Measurements from ENCODE around the gene RRP12. TPM values are rescaled to one million over a fixed set of nuclear protein-coding genes. Genes with fewer than 3 reads are reported as not detected.
A peak's percentile ranks its signal among the peaks of the same experiment; 100 is the strongest.
"Not testable (repeated sequence)": the region's sequence is repeated elsewhere in the genome, so short reads cannot be mapped to it uniquely, and the experiment has no call there.

Gene RRP12
- total RNA-seq, 1 donor from 2014 or later, result 15.1 TPM

DNA sequence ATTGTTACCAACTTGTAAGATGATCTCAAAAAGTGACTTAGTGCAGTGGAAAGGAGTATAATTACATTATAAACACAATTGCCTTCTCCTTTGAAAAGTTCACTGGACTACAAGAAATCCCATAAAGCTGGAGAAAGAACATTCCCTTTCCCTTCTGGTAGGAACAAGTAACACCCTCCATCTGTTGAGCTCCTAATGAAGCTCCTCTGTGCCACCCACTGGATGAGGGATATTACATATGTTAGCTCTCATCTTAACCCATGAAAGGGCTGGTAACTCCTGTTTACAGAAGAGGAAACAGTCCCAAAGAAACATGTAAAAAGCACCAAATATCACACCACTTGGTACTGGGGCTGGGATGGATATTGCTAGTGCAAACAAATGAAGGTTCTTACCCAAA, 32.9 kb upstream of the RRP12 start:
- Histone ChIP-seq H3K36me3 (ENCODE audit: control insufficient read depth in 3 of 3, insufficient read depth in 3 of 3, low read length in 3 of 3) (peaks cover 33 to 59% (median 53%) of the 10 kb centered on the region in 3 donors), H3K27me3 (ENCODE audit: control insufficient read depth in 3 of 3, insufficient read depth in 3 of 3, low read length in 3 of 3) (no peaks in the 10 kb centered on the region), H3K9ac (ENCODE audit: low read depth in 1 of 3, low read length in 3 of 3) (no peak overlapping the region), H3K27ac (ENCODE audit: low read depth, low read length) (no peak overlapping the region), H3K9me3 (ENCODE audit: control insufficient read depth in 3 of 3, low read length in 3 of 3) (no peaks in the 10 kb centered on the region), H3K4me1 (ENCODE audit: control insufficient read depth in 3 of 3, insufficient read depth in 3 of 3, low read length in 3 of 3) (no peaks in the 10 kb centered on the region), H3K4me3 (ENCODE audit: low read length in 3 of 3) (no peak overlapping the region)

DNA sequence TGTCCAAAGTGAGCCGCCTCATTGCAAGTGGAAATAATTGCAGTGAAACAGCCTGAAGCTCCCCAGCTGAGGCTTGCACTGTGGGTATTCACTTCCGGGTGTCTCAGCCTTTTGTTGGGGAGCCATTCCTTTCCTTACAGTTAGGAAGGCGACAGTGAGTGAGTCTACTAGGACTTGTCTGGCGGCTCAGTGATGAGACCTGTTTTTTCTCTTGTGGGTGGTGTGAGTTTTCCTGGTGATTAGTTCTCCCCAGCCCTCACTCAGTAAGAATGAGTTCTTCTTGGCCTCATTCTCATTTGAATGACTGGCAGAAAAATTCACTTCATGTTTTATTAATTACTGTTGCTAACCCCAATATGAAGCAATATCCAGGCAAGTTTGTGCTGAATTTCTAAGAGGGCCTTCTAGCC, 27.4 kb upstream of the RRP12 start:
- no peaks in the 10 kb centered on the region for H3K27me3 ChIP-seq (ENCODE audit: control insufficient read depth in 3 of 3, insufficient read depth in 3 of 3, low read length in 3 of 3)
- H3K9ac ChIP-seq (ENCODE audit: low read depth in 1 of 3, low read length in 3 of 3), result peak overlapping the region in 1 of 3 donors; percentile 20
- peaks cover 11 to 14% (median 12%) of the 10 kb centered on the region in 3 donors for H3K4me1 ChIP-seq (ENCODE audit: control insufficient read depth in 3 of 3, insufficient read depth in 3 of 3, low read length in 3 of 3)

DNA sequence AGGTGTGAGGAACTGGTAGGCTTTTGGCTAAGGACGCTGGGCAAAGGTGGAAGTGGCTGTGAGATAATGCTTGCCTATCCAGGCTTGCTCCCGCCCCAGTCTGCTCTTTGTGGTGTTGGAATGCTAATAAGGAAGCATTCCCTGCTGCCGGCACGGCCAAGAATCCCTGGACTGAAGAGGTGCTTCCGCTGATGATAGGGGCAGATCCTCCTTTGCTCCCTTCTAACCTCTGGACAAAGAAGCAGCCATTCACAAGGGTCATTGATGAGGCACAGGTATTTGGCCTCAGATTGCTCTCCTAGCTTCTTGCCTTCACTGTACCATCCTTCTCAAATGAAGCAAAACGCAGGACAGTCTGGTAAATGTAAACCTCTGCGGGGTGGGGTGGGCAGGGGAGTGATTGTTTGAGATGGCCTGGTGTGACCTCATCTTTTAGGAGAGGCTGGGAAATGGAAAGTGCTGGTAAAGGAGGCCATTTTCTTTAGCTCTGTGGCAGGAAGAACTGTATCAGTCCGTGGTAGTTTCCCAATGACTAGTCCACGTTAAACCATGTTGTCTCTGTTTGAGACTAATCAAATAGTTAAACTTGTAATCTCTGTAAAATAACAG, 26.5 kb upstream of the RRP12 start:
- Histone ChIP-seq H3K9ac (ENCODE audit: low read depth in 1 of 3, low read length in 3 of 3) (peak overlapping the region; percentile 57 to 69 (median 64)), H3K27ac (ENCODE audit: low read depth, low read length) (peak overlapping the region; percentile 41), H3K4me3 (ENCODE audit: low read length in 3 of 3) (peak overlapping the region; percentile 68 to 94 (median 89)), H3K27me3 (ENCODE audit: control insufficient read depth in 3 of 3, insufficient read depth in 3 of 3, low read length in 3 of 3) (no peaks in the 10 kb centered on the region), H3K9me3 (ENCODE audit: control insufficient read depth in 3 of 3, low read length in 3 of 3) (no peaks in the 10 kb centered on the region), H3K4me1 (ENCODE audit: control insufficient read depth in 3 of 3, insufficient read depth in 3 of 3, low read length in 3 of 3) (peaks cover 11 to 14% (median 12%) of the 10 kb centered on the region in 3 donors), H3K36me3 (ENCODE audit: control insufficient read depth in 3 of 3, insufficient read depth in 3 of 3, low read length in 3 of 3) (peaks cover 15 to 34% (median 19%) of the 10 kb centered on the region in 3 donors)

More for the DNA sequence above, 27.4 kb upstream of the RRP12 start:
- H3K27ac ChIP-seq (ENCODE audit: low read depth, low read length), result no peak overlapping the region
- peaks cover 17 to 38% (median 21%) of the 10 kb centered on the region in 3 donors for H3K36me3 ChIP-seq (ENCODE audit: control insufficient read depth in 3 of 3, insufficient read depth in 3 of 3, low read length in 3 of 3)
- no peaks in the 10 kb centered on the region for H3K9me3 ChIP-seq (ENCODE audit: control insufficient read depth in 3 of 3, low read length in 3 of 3)
- H3K4me3 ChIP-seq (ENCODE audit: low read length in 3 of 3), result no peak overlapping the region

DNA sequence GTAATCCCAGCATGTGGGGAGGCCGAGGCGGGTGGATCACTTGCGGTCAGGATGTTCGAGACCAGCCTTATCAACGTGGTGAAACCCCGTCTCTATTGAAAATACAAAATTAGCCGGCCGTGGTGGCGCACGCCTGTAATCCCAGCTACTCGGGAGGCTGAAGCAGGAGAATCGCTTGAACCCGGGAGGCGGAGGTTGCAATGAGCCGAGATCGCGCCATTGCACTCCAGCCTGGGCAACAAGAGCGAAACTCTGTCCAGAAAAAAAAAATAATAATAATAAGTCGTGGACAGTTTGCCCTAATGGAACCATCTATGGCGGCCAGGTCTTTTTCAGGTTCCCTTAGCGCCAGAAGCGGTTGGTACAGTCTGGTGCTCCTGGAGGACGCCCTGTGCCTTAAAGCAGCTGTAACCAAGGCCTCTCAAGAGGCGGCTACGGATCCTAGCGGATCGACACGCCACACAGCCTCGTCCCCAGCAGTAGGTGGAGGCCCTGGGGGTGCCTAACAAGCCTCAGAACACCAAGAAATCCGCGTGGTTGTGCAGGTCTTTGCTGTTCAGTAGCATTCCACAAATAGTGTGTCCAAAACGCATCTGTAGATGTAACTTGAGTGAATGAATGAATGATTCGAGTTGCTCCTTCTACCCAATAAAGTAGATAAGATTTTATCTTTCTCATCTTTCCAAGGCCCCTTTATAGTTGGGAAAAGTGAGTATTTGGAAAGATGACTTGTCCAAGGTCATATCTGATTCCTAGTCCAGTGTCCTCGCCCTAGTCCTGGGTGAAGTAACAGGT, 25.8 kb upstream of the RRP12 start:
- Histone ChIP-seq H3K4me1 (ENCODE audit: control insufficient read depth in 3 of 3, insufficient read depth in 3 of 3, low read length in 3 of 3) (peaks cover 11 to 14% (median 12%) of the 10 kb centered on the region in 3 donors), H3K36me3 (ENCODE audit: control insufficient read depth in 3 of 3, insufficient read depth in 3 of 3, low read length in 3 of 3) (peaks cover 15 to 33% (median 17%) of the 10 kb centered on the region in 3 donors)

DNA sequence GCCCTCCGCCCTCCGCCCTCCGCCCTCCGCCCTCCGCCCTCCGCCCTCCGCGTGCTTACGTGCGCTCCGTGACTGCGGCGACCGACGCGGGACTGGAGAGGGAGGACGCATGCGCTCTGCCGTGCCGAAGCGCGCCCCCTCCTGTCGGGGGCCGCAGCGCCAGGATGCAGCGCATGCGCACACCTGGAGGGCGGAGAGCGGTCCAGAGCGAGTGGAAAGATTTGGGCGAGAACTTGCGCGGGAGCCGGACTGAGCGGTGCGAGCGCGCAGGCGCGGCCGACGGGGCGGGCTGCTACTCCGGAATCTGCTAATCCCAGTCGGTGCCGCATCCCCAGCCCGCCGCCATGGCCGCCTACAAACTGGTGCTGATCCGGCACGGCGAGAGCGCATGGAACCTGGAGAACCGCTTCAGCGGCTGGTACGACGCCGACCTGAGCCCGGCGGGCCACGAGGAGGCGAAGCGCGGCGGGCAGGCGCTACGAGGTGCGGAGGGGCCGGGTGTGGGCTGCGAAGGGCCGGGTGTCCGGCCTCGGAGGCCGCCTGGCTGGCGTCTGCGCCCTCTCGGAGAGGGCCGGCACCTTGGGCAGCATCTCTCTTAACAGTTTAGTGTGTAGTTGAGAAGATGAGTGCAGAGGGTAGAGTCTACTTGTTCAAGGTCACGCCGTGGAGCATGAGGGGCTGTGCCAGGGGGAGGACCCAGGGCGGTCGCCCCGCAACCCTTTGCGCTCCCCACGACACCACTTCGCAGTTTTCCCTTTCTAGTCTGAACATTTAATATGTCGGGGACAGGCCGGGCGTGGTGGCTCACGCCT, 25.0 kb upstream of the RRP12 start, which contains the start of gene PGAM1:
TSS of gene PGAM1 (plus strand) at position 228 of the 812 bp plus-strand sequence. CDS start at position 345, 117 bp downstream.
- Histone ChIP-seq H3K27me3 (ENCODE audit: control insufficient read depth in 3 of 3, insufficient read depth in 3 of 3, low read length in 3 of 3) (no peaks in the 10 kb centered on the region), H3K4me1 (ENCODE audit: control insufficient read depth in 3 of 3, insufficient read depth in 3 of 3, low read length in 3 of 3) (peaks cover 11 to 14% (median 12%) of the 10 kb centered on the region in 3 donors), H3K27ac (ENCODE audit: low read depth, low read length) (peak within 1 kb of the TSS; percentile 88), H3K9me3 (ENCODE audit: control insufficient read depth in 3 of 3, low read length in 3 of 3) (no peaks in the 10 kb centered on the region), H3K9ac (ENCODE audit: low read depth in 1 of 3, low read length in 3 of 3) (peak within 1 kb of the TSS; percentile 85 to 87 (median 87)), H3K36me3 (ENCODE audit: control insufficient read depth in 3 of 3, insufficient read depth in 3 of 3, low read length in 3 of 3) (peaks cover 10 to 25% (median 10%) of the 10 kb centered on the region in 3 donors), H3K4me3 (ENCODE audit: low read length in 3 of 3) (peak within 1 kb of the TSS; percentile 68 to 94 (median 89))

More for the DNA sequence above, 25.8 kb upstream of the RRP12 start:
- Histone ChIP-seq H3K9ac (ENCODE audit: low read depth in 1 of 3, low read length in 3 of 3) (peak overlapping the region; percentile 57 to 87 (median 86)), H3K4me3 (ENCODE audit: low read length in 3 of 3) (peak overlapping the region; percentile 68 to 94 (median 89)), H3K27me3 (ENCODE audit: control insufficient read depth in 3 of 3, insufficient read depth in 3 of 3, low read length in 3 of 3) (no peaks in the 10 kb centered on the region), H3K27ac (ENCODE audit: low read depth, low read length) (peak overlapping the region; percentile 75), H3K9me3 (ENCODE audit: control insufficient read depth in 3 of 3, low read length in 3 of 3) (no peaks in the 10 kb centered on the region)

DNA sequence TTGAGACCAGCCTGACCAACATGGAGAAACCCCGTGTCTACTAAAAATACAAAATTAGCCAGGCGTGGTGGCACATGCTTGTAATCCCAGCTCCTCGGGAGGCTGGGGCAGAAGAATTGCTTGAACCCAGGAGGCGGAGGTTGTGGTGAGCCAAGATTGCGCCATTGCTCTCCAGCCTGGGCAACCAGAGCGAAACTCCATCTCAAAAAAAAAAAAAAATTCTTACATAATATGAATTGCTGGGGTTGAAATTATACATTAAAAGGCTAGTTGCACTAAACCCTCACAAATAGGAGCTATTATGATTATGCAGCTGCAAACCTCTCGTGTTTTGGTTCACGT, 22.6 kb upstream of the RRP12 start:
- H3K27ac ChIP-seq (ENCODE audit: low read depth, low read length); H3K4me3 ChIP-seq (ENCODE audit: low read length in 3 of 3); H3K9ac ChIP-seq (ENCODE audit: low read depth in 1 of 3, low read length in 3 of 3); H3K9me3 ChIP-seq (ENCODE audit: control insufficient read depth in 3 of 3, low read length in 3 of 3); H3K36me3 ChIP-seq (ENCODE audit: control insufficient read depth in 3 of 3, insufficient read depth in 3 of 3, low read length in 3 of 3); H3K27me3 ChIP-seq (ENCODE audit: control insufficient read depth in 3 of 3, insufficient read depth in 3 of 3, low read length in 3 of 3): not testable (repeated sequence)
- H3K4me1 ChIP-seq (ENCODE audit: control insufficient read depth in 3 of 3, insufficient read depth in 3 of 3, low read length in 3 of 3), result peaks cover 11 to 14% (median 12%) of the 10 kb centered on the region in 3 donors

DNA sequence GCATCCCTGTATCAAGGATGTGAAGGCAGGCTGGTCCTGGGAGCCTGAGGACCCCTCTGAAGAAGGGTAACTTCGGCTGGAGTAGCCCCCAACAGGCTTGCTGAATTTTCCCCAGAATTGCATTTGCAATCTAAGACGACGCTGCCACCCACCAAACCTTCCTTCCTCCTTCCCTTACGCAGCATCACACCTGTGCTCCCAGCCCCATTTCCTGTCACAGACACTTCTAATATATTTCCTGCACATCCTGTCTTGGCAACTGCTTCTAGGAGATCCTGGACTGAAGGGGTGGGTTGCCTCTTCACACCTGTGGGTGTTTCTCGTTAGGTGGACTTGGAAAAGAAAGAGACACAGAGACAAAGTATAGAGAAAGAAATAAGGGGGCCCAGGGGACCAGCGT, 15.4 kb upstream of the RRP12 start:
- Histone ChIP-seq H3K9me3 (ENCODE audit: control insufficient read depth in 3 of 3, low read length in 3 of 3) (no peaks in the 10 kb centered on the region), H3K36me3 (ENCODE audit: control insufficient read depth in 3 of 3, insufficient read depth in 3 of 3, low read length in 3 of 3) (no peaks in the 10 kb centered on the region), H3K4me1 (ENCODE audit: control insufficient read depth in 3 of 3, insufficient read depth in 3 of 3, low read length in 3 of 3) (no peaks in the 10 kb centered on the region), H3K27me3 (ENCODE audit: control insufficient read depth in 3 of 3, insufficient read depth in 3 of 3, low read length in 3 of 3) (no peaks in the 10 kb centered on the region), H3K27ac (ENCODE audit: low read depth, low read length) (no peak overlapping the region), H3K9ac (ENCODE audit: low read depth in 1 of 3, low read length in 3 of 3) (no peak overlapping the region), H3K4me3 (ENCODE audit: low read length in 3 of 3) (no peak overlapping the region)

DNA sequence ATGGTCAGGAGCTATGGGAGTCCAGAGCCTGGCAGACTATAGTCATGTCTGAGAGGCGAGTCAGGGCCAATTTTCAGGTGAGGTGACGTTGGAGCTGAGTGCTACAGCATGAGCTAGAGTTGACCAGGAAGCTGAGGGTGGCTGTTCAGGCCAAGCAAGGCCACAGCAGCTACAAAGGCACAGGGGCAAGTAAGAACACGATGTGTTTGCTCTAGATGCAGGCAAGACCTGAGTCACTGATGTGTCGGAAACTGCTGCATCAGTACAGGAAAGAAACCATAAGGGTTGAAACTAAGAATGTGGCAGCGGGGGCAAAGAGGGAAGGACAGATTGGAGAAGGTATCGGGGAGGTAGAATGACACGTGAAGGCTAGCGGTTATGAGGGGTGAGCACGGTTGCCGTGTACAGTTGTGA, 11.8 kb upstream of the RRP12 start:
- Histone ChIP-seq H3K4me3 (ENCODE audit: low read length in 3 of 3) (no peak overlapping the region), H3K9ac (ENCODE audit: low read depth in 1 of 3, low read length in 3 of 3) (no peak overlapping the region), H3K27me3 (ENCODE audit: control insufficient read depth in 3 of 3, insufficient read depth in 3 of 3, low read length in 3 of 3) (no peaks in the 10 kb centered on the region), H3K9me3 (ENCODE audit: control insufficient read depth in 3 of 3, low read length in 3 of 3) (no peaks in the 10 kb centered on the region), H3K36me3 (ENCODE audit: control insufficient read depth in 3 of 3, insufficient read depth in 3 of 3, low read length in 3 of 3) (no peaks in the 10 kb centered on the region), H3K27ac (ENCODE audit: low read depth, low read length) (no peak overlapping the region), H3K4me1 (ENCODE audit: control insufficient read depth in 3 of 3, insufficient read depth in 3 of 3, low read length in 3 of 3) (no peaks in the 10 kb centered on the region)

DNA sequence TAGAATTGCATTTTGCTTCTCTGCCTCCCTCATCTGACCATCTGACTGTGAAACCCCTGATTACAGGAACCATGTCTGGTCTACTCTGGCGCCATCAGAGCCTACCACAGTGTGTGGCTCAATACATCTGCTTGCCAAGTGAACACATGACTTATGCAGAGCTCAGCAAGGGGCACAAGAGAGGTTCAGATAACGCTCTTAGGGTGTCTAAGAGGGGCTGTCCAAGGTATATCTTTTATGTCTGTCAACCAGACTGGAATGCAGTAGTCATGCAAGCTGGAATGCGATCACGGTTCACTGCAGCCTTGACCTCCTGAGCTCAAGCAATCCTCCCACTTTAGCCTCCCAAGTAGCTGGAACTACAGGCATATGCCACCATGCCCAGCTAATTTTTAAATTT, 10.3 kb upstream of the RRP12 start:
- no peaks in the 10 kb centered on the region for H3K9me3 ChIP-seq (ENCODE audit: control insufficient read depth in 3 of 3, low read length in 3 of 3)
- H3K27ac ChIP-seq (ENCODE audit: low read depth, low read length), result no peak overlapping the region
- no peaks in the 10 kb centered on the region for H3K36me3 ChIP-seq (ENCODE audit: control insufficient read depth in 3 of 3, insufficient read depth in 3 of 3, low read length in 3 of 3)
- peaks cover 4 to 6% (median 4%) of the 10 kb centered on the region in 3 donors for H3K4me1 ChIP-seq (ENCODE audit: control insufficient read depth in 3 of 3, insufficient read depth in 3 of 3, low read length in 3 of 3)
- H3K9ac ChIP-seq (ENCODE audit: low read depth in 1 of 3, low read length in 3 of 3), result no peak overlapping the region
- no peak overlapping the region for H3K4me3 ChIP-seq (ENCODE audit: low read length in 3 of 3)
- H3K27me3 ChIP-seq (ENCODE audit: control insufficient read depth in 3 of 3, insufficient read depth in 3 of 3, low read length in 3 of 3), result no peaks in the 10 kb centered on the region
